GM19351 (cell line): ENCODE data around the gene CDCP1.

Source experiments
- ATAC-seq: cut with Tn5 transposase; IDR thresholded peaks from one replicate; pipeline ENCODE4 v1.9.1; 2021; ENCODE audit warnings: mild to moderate bottlenecking, moderate library complexity; ENCODE audit not compliant: unreplicated experiment

The CDCP1 gene

DNA sequence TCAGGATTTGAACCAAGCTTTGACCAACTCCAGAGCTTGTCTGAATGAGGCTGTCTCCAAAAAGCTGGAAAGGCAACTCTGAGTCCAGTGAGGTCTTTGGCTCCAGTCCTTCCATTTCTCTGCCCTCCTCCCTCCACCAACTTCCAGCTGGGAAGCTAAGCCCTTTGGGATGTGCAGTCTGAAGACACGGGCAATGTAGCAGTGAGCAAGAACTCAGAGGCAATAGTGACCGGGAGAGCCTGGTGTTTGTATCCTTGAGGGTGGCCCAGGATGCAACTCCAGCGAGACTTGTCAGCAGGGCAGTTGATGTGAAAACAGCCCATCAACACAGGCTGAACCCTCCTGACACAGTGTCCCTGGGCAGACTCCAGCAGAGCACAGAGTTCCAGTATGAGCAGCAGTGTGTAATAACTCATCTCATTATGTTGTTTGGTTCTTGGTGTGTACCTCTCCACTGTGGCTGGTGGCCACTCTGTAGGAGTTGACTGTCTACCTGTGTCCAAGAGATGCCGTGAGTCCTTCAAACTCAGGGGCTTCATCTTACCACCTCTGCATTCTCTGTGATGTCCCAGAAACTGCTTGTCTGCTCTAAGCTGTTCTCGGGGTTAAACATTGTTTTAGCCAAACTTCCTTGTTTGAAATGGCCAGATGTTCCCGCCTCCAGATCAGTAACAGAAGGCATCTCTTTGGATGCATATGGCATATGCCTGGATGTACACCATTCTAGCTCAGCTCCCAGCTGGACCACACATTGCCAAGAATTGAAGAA lies 6.6 kb downstream of the CDCP1 start:
- no peak for ATAC-seq

DNA sequence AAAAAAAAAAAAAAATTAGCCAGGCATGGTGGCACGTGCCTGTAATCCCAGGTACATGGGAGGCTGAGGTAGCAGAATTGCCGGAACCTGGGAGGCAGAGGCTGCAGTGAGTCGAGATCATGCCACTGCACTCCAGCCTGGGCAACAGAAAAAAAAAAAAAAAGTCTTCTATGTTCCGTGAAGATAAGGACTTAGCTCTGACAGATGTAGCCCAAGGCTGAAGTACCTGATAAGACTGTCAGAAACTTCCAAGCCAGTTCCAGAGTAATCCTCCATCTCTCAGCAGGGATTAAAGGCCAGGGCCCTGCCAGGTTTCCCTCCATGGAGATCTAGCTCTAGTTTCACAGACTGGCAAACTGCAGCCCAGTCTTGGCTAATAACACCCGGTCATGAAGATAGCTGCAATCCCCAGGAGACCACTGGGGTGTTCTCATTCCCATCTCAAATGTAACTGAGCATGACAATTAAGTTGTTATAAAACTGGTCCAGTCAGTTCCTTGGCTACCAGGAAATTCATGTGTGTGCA lies 8.5 kb downstream of the CDCP1 start:
- no peak for ATAC-seq

DNA sequence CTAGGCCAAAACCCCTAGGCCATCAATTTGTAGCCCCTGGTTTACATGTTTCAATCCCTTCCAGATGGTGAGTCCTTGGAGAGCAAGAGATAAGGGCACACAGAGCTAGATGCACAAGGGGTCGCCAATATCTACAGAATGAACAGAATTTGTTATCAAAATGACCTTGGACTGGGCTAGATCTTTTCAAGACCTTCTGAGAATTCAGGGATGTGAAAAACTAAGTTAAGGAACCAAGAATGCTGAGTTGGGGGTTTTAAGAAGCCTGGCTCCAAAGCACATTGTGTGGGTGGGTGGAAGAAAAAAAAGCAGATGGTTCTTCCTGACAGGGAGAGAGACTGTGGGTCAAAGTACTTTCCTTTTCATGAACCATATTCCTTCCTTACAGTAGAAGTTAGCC lies 10.2 kb downstream of the CDCP1 start:
- ATAC-seq, result no peak

DNA sequence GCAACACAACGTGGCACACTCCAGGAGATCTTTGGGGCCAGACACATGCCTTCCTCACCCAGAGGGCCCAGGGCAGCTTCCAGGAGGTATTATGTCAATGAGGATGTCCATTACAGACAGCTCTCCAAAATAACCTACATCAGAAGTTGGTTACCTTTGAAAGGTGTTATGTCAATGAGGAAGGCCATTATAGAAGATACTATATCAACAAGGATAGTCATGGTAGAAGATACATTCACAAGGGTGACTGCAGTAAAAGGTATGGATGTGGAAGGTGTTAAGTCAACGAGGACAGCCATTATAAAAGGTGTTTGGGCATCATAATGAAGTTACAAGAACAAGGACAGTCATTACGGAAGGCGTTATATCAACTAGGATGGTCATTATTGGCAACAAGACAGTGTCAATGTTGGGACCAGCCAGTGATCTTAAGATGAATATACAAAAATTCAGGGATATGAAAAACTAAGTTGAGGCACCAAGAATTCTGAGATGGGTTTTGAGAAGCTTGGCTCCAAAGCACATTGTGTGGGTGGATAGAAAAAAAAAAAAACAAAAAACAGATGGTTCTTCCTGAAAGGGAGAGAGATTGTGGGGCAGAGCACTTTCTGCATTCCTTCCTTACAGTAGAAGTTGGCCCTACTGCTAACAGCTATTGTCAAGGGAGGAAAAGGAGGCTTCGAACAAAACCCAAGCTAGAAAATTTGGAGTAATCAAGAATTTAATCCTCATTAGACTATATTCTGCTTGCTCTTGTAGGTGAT lies 11.2 kb downstream of the CDCP1 start:
- no peak for ATAC-seq

DNA sequence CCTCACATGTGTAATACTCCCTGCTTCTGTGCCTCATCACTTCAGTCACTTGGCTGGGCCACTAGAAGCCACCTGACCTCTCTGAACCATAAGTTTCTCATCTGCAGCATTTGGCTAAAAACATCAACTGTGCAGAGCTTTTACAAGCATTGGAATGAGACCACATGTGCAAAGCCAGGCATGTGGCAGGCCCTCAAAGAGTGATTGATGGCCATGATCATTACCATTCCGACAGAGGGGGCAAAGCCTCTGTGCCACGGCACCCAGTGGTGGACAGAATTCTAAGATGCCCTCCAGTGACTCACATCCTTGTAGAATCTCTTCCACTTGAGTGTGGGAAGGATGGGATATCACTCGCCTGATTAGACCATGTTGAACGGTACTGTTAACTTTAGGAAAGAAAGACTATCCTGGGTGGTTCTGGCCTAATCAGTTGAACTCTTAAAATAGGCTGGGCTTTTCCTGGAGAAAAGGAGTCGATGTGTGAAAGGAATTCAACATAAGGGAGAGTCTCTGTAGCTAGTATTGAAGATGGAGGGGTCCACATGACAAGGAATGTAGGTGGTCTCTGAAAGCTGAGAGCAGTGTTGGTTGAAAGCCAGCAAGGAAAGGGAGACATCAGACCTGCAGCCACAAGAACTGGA lies 13.5 kb downstream of the CDCP1 start:
- no peak for ATAC-seq

DNA sequence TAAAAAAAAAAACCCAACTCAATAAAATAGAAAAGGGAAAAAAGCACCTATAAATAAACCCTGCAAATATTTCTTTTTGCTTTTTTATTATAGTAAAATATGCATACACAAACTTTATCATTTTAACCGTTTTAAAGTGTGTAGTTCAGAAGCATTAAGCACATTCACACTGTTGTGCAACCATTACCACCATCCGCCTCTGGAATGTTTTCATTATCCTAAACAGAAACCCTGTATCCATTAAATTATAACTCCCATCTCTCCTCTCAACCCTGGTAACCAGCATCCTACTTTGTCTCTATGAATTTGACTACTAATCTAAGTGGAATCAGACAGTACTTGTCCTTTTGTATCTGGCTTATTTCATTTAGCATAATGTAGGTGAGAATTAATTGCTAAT lies 15.0 kb downstream of the CDCP1 start:
- ATAC-seq, result no peak

DNA sequence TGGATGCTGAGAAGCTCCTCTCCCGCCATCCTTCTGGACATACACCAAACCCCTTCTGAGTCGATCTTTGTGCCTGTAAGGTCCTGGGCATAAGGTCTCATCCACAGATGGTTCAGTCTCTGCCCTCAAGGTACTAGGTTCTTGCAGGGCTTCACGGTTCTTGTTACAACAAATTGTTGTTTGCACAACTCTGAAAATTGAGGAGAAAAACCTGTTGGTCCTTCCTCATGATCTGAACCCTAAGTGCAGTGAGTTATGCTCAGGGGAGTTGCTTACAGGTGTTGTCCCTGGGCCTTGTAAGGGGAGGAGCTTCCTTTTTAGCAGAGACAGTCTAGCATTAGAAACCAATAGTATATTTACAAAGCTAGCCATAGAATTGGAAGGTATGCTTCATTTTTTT lies 15.7 kb downstream of the CDCP1 start:
- ATAC-seq, result no peak

DNA sequence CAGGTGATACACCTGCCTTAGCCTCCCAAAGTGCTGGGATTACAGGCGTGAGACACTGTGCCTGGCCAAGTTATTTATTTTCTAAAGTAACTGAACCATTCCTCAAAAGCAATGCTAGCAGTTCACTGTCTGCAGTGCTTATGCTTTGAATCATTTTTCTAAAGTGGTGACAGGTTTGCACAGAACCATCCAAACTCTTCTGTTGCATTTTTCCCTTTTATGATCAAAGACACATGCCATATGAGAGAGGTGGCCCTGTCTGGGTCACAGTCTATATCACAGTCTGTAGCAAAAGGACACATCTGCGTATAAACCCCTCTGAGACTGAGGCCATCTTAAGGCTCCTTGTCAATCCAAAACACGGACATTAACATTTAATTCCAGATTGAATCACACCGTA lies 17.2 kb downstream of the CDCP1 start:
- ATAC-seq, result no peak

DNA sequence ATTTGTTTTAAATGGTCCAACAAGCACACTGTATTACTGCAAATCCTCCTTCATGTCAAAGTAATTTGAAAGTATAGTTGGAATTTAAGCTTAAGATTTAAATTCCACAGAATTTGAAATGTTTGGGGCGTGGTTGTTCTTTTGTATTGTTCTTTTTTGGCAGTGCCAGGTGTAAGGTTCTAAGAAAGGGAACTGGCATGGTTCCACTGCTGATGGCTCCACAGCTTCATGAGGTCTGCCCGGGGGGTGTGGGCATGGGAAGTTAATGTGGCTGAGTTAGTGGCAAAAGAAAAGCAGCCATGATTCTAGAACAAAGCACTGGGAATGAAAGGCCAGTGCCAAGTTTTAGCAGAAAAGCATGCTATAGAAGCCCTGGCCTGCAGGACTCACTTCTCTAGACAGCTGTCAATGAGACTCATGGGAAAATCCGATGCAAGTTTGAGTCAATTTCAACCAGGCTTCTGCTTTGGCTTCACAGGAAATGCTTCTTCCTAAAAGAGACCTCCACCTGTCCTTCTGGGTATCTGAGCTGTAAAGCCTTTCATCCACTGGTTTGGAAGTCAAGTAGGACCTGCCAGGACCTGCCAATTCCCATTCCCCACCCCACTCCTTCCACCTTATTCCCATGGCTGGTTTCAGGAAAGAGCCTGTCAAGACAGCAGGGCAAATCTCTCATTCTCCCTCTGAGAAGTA lies 18.9 kb downstream of the CDCP1 start:
- ATAC-seq, result no peak

DNA sequence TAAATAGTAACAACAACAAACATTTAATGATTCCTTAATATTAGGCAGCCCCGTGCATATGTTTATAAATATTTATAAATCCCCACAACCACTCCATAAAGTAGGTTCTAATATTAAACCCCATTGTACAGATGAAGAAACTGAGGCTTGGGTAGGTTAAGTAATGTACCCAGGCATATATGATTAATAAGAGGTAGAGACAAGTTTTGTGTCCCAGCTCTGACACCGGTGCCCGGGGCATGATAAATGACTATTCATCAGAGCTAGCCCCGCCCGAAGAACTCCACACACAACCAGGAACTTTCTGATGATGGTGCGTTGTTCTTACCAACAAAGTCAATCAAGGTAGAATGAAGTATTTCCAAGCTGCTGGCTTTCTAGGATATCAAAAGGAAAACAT lies 19.4 kb downstream of the CDCP1 start:
- no peak for ATAC-seq

DNA sequence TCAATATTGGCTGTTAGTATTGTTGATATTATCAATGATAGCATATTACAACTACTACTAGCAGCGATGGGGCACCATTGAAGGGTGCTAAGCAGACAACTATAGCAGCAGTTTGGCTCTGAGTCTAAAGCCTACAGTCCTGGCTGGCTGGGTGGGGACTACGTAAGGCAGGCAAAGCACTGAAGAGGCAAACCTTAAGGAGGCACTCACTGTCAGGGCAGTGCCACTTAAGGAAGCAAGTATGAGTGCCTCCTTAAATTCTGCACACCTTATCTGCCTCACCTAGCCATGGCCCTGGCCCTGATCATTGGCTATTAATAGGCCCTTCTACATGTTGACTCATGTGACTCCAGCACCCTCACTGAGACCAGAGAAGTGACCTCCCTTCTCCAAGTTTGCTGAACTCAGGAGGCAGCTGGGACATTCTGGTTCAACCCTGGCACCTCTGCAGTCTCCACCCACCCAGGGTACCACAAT lies 20.6 kb downstream of the CDCP1 start:
- ATAC-seq, result no peak

DNA sequence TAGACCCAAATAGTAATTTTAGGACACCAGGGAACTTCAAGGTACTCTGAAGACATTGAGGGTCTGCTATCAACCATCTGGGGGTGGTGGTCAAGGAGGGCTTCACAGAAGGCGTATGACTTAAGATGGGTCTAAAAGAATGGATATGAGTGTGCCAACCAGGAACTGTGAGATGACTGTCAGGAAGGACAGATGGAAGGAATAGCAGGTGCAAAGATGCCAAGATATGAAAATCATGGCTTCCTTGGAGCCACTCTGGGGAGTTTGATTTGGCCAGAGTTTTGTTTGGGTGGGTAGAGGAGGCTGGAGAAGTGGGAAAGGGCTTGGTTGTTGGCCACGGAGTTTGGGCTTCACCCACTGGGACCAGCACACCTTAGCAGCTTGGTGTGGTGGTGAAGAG lies 21.2 kb downstream of the CDCP1 start:
- ATAC-seq, result no peak

DNA sequence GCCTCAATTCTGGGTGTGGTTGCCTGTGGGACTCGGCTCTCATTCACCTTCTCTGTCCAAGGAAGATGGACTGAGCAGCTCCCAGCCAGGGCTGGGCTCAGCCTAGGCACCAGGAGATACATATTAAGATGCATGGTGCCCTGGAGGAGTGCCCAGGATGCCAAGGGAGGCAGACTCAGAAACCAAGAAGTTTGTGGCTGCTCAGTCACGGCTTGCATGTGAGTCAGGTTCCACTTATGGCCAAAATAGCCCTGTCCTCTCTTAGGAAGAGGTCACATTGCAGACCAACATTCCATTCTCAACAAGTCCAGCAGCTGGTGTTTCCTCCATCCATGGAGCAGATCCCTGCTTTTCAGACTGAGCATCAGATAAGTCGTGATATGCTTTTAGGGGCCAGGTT lies 21.8 kb downstream of the CDCP1 start:
- ATAC-seq, result no peak

DNA sequence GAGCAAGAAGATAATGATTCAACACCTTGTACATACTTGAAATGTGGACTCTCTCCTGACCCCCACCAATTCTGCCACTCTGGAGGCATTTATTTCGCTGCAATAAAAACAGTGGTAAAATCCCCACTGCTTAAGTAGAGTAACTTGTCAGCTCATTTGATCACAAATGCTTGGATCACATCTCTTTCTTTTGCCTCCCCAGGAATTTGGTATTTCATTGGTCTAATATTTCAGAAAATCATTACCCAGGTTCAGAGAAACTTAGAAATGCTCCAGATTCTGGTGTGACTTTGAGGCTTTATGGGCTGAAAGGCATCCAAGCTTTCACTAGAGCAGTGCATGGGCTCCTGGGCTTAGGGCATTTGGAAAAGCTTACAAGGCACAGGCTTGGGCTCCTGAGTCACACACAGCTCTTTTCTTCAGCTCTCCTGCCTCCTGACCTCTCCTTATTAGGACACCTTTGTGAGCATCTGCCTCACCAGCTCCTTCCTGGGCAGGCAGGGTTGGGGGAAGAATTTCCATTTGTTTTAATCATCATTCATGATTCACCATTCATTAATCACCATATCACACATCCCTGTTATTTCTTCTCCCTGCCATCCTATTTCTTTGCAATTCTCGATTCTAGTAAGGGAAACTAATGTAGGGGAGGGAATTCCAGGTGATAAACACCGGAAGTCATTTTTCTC lies 22.5 kb downstream of the CDCP1 start:
- ATAC-seq, result no peak

DNA sequence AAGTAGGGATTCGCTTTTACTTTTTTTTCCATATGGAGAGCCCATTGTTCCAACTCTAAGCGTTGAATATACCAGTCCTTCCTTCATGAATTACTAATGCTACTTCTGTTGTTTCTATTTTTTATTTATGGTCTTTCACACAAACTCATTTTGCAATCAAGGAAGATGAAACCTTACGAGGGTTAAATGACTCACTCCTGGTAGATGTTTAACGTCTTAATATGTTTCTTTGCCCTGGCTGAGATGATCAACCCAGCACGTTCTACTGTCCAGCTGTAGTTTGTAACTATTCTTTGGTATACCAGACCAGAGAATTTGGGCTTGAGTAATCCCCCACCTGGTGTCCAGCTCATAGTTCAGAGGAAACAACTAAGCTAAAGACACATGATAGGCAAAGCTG lies 23.1 kb downstream of the CDCP1 start:
- ATAC-seq, result no peak

DNA sequence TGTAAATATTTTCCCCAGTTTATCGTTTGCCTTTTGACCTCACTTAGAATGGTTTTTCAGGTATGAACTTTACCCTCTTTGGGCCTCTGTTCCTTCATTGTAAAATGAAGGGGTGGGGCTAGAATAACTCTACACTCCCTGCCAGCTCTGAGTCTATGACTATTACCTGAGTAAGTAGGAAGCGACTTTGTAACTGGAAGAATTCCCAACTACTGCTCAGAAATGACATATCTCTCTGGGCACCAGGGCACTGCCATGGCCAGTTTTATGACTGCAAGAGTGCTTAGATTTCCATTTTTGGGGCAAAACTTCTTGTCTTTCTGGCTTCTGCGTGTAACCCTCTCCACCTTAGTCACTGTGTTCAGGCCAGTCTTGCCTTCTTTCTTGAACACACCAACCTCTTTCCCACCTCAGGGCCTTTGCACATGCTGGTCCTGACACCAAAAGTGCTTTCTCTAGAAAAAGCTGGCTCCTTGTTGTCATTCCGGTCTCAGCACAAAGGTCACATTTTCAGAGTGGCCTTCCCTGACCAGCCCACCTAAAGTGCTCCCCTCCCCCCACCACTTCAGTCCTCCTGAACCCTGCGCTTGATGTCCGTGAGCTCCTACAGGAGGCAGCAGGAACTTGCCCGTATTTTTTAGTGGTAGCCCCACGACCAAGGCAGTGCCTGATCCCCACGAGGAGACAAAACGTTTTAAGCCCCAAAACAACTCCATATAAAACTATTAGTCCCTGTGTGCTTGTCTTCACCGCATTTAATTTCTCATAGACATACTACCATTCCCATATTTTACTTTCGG lies 25.6 kb downstream of the CDCP1 start:
- ATAC-seq, result no peak

DNA sequence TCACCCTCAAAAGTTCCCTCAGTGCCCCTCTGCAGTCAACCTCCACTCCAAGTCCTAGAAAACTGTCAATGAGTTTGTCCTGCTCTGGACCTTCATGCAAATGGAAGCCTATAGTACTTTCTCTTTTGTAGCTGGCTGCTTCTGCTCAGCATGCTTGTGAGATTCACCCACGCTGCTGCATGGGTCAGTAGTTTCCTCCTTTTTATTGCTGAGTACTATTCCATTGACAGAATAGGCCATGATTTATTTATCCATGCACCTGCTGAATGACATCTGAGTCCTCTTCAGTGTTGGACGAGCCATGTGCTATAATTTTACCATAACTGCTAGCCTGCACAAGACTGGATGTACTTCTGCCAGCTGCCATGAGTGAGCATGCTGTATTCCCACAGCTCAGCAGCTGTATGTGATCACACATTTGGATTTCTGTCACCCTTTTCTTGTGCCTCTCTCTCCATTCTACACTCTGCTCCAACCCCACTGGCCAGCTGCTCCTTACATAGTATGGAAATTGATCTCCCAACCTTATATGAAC lies 26.3 kb downstream of the CDCP1 start:
- no peak for ATAC-seq

DNA sequence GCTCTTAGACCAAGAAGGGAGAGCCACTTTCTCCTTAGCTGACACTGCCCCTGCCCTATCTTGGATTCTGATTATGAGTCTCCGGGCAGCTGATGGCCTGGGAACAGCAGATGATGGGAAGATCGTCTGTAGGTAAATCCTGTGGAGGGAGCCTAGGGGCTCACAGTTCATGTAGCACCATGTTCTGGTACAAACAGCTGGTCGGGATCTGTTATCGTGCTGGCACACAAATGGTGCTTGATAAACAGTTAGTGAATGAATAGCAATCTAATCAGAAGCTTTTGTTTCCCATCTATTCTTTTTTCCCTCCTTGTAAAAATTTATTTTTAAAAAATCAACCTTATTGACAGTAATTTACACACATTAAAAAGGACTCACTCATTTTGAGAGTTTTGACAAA lies 26.8 kb downstream of the CDCP1 start:
- ATAC-seq, result no peak

DNA sequence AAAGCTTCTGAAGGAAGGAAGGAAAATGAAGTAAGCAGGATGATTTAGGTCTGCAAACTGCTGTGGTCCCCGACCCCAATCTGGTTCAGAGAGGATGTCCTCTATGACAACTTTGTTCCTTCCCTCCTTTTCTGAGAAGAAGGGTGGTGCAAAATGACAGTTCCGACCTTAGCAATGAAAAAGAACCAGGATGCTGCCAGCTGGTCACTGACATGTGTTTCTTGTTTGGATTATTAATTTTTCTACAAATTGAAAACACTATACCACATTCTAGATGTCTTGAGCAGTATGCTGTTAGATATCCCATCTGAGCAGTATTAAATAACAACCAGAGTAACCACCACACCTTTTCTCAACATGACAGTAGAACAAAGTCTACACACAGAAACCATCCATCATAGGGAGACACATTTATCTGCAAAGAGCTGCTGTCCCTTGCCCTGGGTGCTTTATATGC lies 27.5 kb downstream of the CDCP1 start:
- ATAC-seq, result no peak
